ENCODE results near the gene OVCH2.
"Not testable (repeated sequence)": the region's sequence is repeated elsewhere in the genome, so short reads cannot be mapped to it uniquely, and the experiment has no call there.

Gene OVCH2

GRCh38 chr11:7666292-7666866, 39.9 kb downstream of the OVCH2 start:
- no peak for DNase-seq (ENCODE audit: low read depth)
- no peak overlapping the region for H3K4me3 ChIP-seq (ENCODE audit: low read depth, low read length)
- no peak for TF ChIP-seq CTCF (IDR thresholded peaks at IDR 0.05; ENCODE audit: low read depth, low read length, missing control alignments)

- peak; percentile 97 for TF ChIP-seq CTCF (IDR thresholded peaks at IDR 0.05; ENCODE audit: low read depth, low read length, missing control alignments)
- H3K4me3 ChIP-seq (ENCODE audit: low read depth, low read length), result no peak overlapping the region
- DNase-seq (ENCODE audit: low read depth), result peak; percentile 57
Measured at GRCh38 chr11:7665473-7666291, 40.6 kb downstream of the OVCH2 start.

- no peak for TF ChIP-seq CTCF (IDR thresholded peaks at IDR 0.05; ENCODE audit: low read depth, low read length, missing control alignments)
- DNase-seq (ENCODE audit: low read depth), result no peak
- H3K4me3 ChIP-seq (ENCODE audit: low read depth, low read length), result no peak overlapping the region
Measured at GRCh38 chr11:7664867-7665266, 41.4 kb downstream of the OVCH2 start.

DNA sequence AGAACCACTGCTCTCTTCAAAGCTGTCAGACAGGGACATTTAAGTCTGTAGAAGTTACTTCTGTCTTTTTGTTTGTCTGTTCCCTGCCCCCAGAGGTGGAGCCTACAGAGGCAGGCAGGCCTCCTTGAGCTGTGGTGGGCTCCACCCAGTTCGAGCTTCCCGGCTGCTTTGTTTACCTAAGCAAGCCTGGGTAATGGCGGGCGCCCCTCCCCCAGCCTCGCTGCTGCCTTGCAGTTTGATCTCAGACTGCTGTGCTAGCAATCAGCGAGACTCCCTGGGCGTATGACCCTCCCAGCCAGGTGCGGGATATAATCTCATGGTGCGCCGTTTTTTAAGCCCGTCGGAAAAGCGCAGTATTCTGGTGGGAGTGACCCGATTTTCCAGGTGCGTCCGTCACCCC, 42.7 kb downstream of the OVCH2 start:
- DNase-seq (ENCODE audit: low read depth); H3K4me3 ChIP-seq (ENCODE audit: low read depth, low read length): not testable (repeated sequence)

- TF ChIP-seq CTCF (IDR thresholded peaks at IDR 0.05; ENCODE audit: low read depth, low read length, missing control alignments), result peak; percentile 3
- H3K4me3 ChIP-seq (ENCODE audit: low read depth, low read length), result no peak overlapping the region
- no peak for DNase-seq (ENCODE audit: low read depth)
Measured at GRCh38 chr11:7657306-7658025, 48.8 kb downstream of the OVCH2 start.

DNA sequence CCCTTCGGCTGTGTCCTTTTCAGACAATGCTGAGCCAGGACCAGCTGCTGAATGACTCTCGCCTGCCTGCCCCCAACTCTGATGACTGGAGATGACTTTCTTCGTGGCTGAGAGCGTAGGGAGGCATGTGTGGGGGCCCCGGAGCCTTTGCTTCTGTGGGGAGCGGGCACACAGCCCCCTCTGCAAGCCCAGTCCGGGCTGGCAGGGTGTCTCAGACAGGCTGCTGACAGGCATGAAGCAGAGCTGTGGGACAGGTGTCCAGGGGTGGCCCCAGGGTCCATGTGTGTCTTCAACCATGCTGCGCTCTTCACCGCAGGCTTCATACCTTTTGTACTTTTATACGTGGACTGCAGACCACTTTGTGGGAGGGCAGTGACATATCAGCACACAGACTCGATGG, 49.6 kb downstream of the OVCH2 start:
- H3K4me3 ChIP-seq (ENCODE audit: low read depth, low read length), result no peak overlapping the region
- DNase-seq (ENCODE audit: low read depth), result no peak
- TF ChIP-seq CTCF (IDR thresholded peaks at IDR 0.05; ENCODE audit: low read depth, low read length, missing control alignments), result no peak
